WTC11 (cell line): Measurements from ENCODE around the gene NCKAP5. TPM values are rescaled to one million over a fixed set of nuclear protein-coding genes. Genes with fewer than 3 reads are reported as not detected.
A peak's percentile ranks its signal among the peaks of the same experiment; 100 is the strongest.

Experiments used
- ATAC-seq: fragments of 200-7000 bp; cut with Tn5 transposase; 2 replicates; pipeline ENCODE4 v1.10.0; 2021; ENCODE audit warnings: mild to moderate bottlenecking, moderate library complexity
- CTCF ChIA-PET: fragments of 300-600 bp; sonication (Branson Sonifier 250); formaldehyde crosslinking; loops from one replicate; lab custom pipeline; 2021; ENCODE audit warnings: antibody characterized with exemption; lab: Charles Lee
- POLR2A ChIA-PET: fragments of 350-600 bp; sonication (Branson Sonifier 250); formaldehyde crosslinking; loops from one replicate; lab custom pipeline; 2021; ENCODE audit warnings: antibody characterized with exemption; lab: Charles Lee
- DNase-seq: peaks from one replicate; pipeline ENCODE4 v3.0.0; 2021; ENCODE audit warnings: low spot score
- H3K27ac Mint-ChIP-seq: 2 replicates; pipeline ENCODE4 v1.8.0; 2021; ENCODE audit warnings: mixed read lengths
- H3K27me3 Mint-ChIP-seq: 2 replicates; pipeline ENCODE4 v1.8.0; 2021; ENCODE audit warnings: low read depth, mild to moderate bottlenecking, moderate library complexity, mixed read lengths
- H3K36me3 Mint-ChIP-seq: 2 replicates; pipeline ENCODE4 v1.8.0; 2021; ENCODE audit warnings: mixed read lengths
- H3K4me1 Mint-ChIP-seq: 2 replicates; pipeline ENCODE4 v1.8.0; 2022; ENCODE audit warnings: mixed read lengths
- H3K4me3 Mint-ChIP-seq: 2 replicates; pipeline ENCODE4 v1.8.0; 2021; ENCODE audit warnings: mild to moderate bottlenecking, moderate library complexity, mixed read lengths
- H3K9me3 Mint-ChIP-seq: 2 replicates; pipeline ENCODE4 v1.8.0; 2021; ENCODE audit warnings: mixed read lengths
- ELF4 ChIP-seq: sonication (generic); formaldehyde crosslinking; IDR thresholded peaks from 2 replicates; pipeline ENCODE4 v1.8.1; 2022; ENCODE audit warnings: low read depth, mild to moderate bottlenecking, moderate library complexity, missing genetic modification reagents
- FOXK1 ChIP-seq: sonication (generic); formaldehyde crosslinking; IDR thresholded peaks from 2 replicates; pipeline ENCODE4 v1.8.0; 2022; ENCODE audit warnings: mild to moderate bottlenecking, moderate library complexity, missing genetic modification reagents
- FOXP1 ChIP-seq: sonication (generic); formaldehyde crosslinking; IDR thresholded peaks from 2 replicates; pipeline ENCODE4 v1.8.0; 2022; ENCODE audit warnings: missing genetic modification reagents, mild to moderate bottlenecking, moderate library complexity, borderline replicate concordance
- GABPB1 ChIP-seq: sonication (generic); formaldehyde crosslinking; IDR thresholded peaks from 2 replicates; pipeline ENCODE4 v1.8.1; 2023; ENCODE audit warnings: mild to moderate bottlenecking, missing genetic modification reagents
- HMGA2 ChIP-seq: fragments of 250-450 bp; sonication (Bioruptor Pico); IDR thresholded peaks from 2 replicates; pipeline ENCODE4 v1.4.0; 2021; ENCODE audit warnings: mild to moderate bottlenecking, moderate library complexity
- IRF2 ChIP-seq: sonication (generic); formaldehyde crosslinking; IDR thresholded peaks from 2 replicates; pipeline ENCODE4 v1.8.0; 2022; ENCODE audit warnings: low read depth, missing genetic modification reagents, borderline replicate concordance
- MYBL2 ChIP-seq: sonication (generic); formaldehyde crosslinking; IDR thresholded peaks from 2 replicates; pipeline ENCODE4 v1.8.1; 2023; ENCODE audit warnings: mild to moderate bottlenecking, moderate library complexity, missing genetic modification reagents
- NFATC4 ChIP-seq: fragments of 250-450 bp; sonication (Bioruptor Pico); IDR thresholded peaks from 2 replicates; pipeline ENCODE4 v1.9.0; 2021; ENCODE audit warnings: mild to moderate bottlenecking
- NR1H2 ChIP-seq: sonication (generic); formaldehyde crosslinking; IDR thresholded peaks from 2 replicates; pipeline ENCODE4 v1.9.0; 2021; ENCODE audit warnings: mild to moderate bottlenecking, moderate library complexity, missing genetic modification reagents
- RORB ChIP-seq: fragments of 250-450 bp; sonication (Bioruptor Pico); IDR thresholded peaks from 2 replicates; pipeline ENCODE4 v1.9.0; 2021; ENCODE audit warnings: mild to moderate bottlenecking
- TEAD4 ChIP-seq: sonication (generic); formaldehyde crosslinking; IDR thresholded peaks from 2 replicates; pipeline ENCODE4 v1.8.0; 2022; ENCODE audit warnings: mild to moderate bottlenecking, missing genetic modification reagents
- TP53 ChIP-seq: sonication (generic); formaldehyde crosslinking; IDR thresholded peaks from 2 replicates; pipeline ENCODE4 v1.8.1; 2023; ENCODE audit warnings: mild to moderate bottlenecking, missing genetic modification reagents
- ZBTB21 ChIP-seq: sonication (generic); formaldehyde crosslinking; IDR thresholded peaks from 2 replicates; pipeline ENCODE4 v1.8.1; 2023; ENCODE audit warnings: mild to moderate bottlenecking, missing genetic modification reagents, borderline replicate concordance
- ZNF232 ChIP-seq: sonication (generic); formaldehyde crosslinking; IDR thresholded peaks from 2 replicates; pipeline ENCODE4 v1.8.0; 2022; ENCODE audit warnings: mild to moderate bottlenecking, missing genetic modification reagents
- ZNF396 ChIP-seq: fragments of 250-450 bp; sonication (Bioruptor Pico); IDR thresholded peaks from 2 replicates; pipeline ENCODE4 v1.8.0; 2021; ENCODE audit warnings: mild to moderate bottlenecking, moderate library complexity, borderline replicate concordance
- total RNA-seq: library from RNA; stranded (reverse); gene quantifications from 3 replicates; pipeline ENCODE4 v1.2.3, GENCODE V29; 2021
- TF ChIP-seq, protein P1 (sequence below): sonication (generic); formaldehyde crosslinking; IDR thresholded peaks from 2 replicates; pipeline ENCODE4 v1.8.1; 2022; ENCODE audit warnings: mild to moderate bottlenecking, moderate library complexity, missing genetic modification reagents
- TF ChIP-seq, protein P2 (sequence below): sonication (generic); formaldehyde crosslinking; IDR thresholded peaks from 2 replicates; pipeline ENCODE4 v1.8.0; 2022; ENCODE audit warnings: mild to moderate bottlenecking, missing genetic modification reagents
- TF ChIP-seq, protein P3 (sequence below): fragments of 200-600 bp; IDR thresholded peaks from 2 replicates; pipeline ENCODE4 v1.8.0; 2022; ENCODE audit warnings: antibody characterized with exemption
- TF ChIP-seq, protein P4 (sequence below): sonication (generic); formaldehyde crosslinking; IDR thresholded peaks from 2 replicates; pipeline ENCODE4 v1.8.1; 2022; ENCODE audit warnings: missing genetic modification reagents, borderline replicate concordance
- TF ChIP-seq, protein P5 (sequence below): sonication (generic); formaldehyde crosslinking; IDR thresholded peaks from 2 replicates; pipeline ENCODE4 v1.8.1; 2022; ENCODE audit warnings: mild to moderate bottlenecking, missing genetic modification reagents, moderate library complexity, borderline replicate concordance
- TF ChIP-seq, protein P6 (sequence below): sonication (generic); formaldehyde crosslinking; IDR thresholded peaks from 2 replicates; pipeline ENCODE4 v1.8.0; 2022; ENCODE audit warnings: mild to moderate bottlenecking, missing genetic modification reagents
- TF ChIP-seq, protein P7 (sequence below): sonication (generic); formaldehyde crosslinking; IDR thresholded peaks from 2 replicates; pipeline ENCODE4 v1.8.1; 2023; ENCODE audit warnings: mild to moderate bottlenecking, missing genetic modification reagents

The NCKAP5 gene
- total RNA-seq, 1 experiment from 2014 or later, result 0.55 TPM

DNA sequence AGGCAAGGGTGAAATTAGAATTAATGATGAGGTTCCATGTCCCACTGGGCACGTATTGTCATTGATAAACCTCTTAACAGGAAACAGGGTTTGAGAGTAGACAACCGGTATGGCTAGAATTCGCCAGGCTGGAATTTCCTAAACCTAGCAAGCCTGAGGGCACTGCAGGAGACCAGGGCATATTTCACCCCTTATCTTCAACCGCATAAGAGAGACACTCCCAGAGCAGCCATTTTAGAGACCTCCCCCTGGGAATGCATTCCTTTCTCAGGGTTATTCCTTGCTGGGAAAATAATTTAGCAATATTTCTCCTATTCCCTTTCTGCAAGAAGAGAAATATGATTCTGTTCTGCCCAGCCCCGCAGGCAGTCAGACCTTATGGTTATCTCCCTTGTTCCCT, 563.6 kb downstream of the NCKAP5 start:
- DNase-seq (peak; percentile 32), ATAC-seq (no peak)
- Mint-ChIP-seq H3K36me3 (peaks cover 27% of the 10 kb centered on the region), H3K4me1 (no peaks in the 10 kb centered on the region), H3K4me3 (no peak overlapping the region), H3K27ac (no peak overlapping the region), H3K27me3 (peaks cover 2% of the 10 kb centered on the region), H3K9me3 (peaks cover 44% of the 10 kb centered on the region)
- TF ChIP-seq, protein P1, sequence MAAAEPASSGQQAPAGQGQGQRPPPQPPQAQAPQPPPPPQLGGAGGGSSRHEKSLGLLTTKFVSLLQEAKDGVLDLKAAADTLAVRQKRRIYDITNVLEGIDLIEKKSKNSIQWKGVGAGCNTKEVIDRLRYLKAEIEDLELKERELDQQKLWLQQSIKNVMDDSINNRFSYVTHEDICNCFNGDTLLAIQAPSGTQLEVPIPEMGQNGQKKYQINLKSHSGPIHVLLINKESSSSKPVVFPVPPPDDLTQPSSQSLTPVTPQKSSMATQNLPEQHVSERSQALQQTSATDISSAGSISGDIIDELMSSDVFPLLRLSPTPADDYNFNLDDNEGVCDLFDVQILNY (CRISPR knock-in tag), result no peak
- TF ChIP-seq IRF2, result no peak
- TF ChIP-seq ZNF396 (CRISPR knock-in tag), result no peak
- no peak for TF ChIP-seq ZNF232 (CRISPR knock-in tag)
- ChIA-PET CTCF (no interaction called here), POLR2A (no interaction called here)

DNA sequence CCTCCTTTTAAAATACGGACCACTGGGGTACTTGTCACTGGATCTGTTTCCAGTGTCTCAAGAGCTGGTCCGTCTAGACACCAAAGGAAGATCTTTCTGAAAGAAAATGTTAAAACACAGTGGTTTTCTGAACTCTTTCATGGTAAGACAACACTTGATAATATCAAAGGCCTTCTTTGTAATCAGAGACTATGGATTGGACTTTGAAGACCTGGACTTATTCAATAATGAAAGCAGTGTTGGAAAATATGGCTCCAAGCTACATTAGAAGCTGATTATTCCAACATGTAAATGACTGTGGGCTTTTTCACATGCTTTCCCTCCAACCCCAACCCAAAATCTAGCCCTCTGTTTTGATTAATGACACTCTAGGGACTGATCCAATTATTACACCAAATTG, 568.8 kb downstream of the NCKAP5 start:
- H3K9me3 Mint-ChIP-seq, result peaks cover 28% of the 10 kb centered on the region
- H3K4me3 Mint-ChIP-seq, result no peak overlapping the region
- DNase-seq, result no peak
- ATAC-seq, result no peak
- H3K27ac Mint-ChIP-seq, result no peak overlapping the region
- TF ChIP-seq TEAD4 (CRISPR knock-in tag), result no peak
- no peak for TF ChIP-seq MYBL2 (CRISPR knock-in tag)
- TF ChIP-seq, protein P2, sequence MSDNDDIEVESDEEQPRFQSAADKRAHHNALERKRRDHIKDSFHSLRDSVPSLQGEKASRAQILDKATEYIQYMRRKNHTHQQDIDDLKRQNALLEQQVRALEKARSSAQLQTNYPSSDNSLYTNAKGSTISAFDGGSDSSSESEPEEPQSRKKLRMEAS (CRISPR knock-in tag), result no peak
- TF ChIP-seq, protein P3, sequence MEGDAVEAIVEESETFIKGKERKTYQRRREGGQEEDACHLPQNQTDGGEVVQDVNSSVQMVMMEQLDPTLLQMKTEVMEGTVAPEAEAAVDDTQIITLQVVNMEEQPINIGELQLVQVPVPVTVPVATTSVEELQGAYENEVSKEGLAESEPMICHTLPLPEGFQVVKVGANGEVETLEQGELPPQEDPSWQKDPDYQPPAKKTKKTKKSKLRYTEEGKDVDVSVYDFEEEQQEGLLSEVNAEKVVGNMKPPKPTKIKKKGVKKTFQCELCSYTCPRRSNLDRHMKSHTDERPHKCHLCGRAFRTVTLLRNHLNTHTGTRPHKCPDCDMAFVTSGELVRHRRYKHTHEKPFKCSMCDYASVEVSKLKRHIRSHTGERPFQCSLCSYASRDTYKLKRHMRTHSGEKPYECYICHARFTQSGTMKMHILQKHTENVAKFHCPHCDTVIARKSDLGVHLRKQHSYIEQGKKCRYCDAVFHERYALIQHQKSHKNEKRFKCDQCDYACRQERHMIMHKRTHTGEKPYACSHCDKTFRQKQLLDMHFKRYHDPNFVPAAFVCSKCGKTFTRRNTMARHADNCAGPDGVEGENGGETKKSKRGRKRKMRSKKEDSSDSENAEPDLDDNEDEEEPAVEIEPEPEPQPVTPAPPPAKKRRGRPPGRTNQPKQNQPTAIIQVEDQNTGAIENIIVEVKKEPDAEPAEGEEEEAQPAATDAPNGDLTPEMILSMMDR, result no peak
- TF ChIP-seq, protein P4, sequence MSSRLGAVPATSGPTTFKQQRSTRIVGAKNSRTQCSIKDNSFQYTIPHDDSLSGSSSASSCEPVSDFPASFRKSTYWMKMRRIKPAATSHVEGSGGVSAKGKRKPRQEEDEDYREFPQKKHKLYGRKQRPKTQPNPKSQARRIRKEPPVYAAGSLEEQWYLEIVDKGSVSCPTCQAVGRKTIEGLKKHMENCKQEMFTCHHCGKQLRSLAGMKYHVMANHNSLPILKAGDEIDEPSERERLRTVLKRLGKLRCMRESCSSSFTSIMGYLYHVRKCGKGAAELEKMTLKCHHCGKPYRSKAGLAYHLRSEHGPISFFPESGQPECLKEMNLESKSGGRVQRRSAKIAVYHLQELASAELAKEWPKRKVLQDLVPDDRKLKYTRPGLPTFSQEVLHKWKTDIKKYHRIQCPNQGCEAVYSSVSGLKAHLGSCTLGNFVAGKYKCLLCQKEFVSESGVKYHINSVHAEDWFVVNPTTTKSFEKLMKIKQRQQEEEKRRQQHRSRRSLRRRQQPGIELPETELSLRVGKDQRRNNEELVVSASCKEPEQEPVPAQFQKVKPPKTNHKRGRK (CRISPR knock-in tag), result no peak
- TF ChIP-seq NR1H2 (CRISPR knock-in tag), result no peak
- TF ChIP-seq, protein P5, sequence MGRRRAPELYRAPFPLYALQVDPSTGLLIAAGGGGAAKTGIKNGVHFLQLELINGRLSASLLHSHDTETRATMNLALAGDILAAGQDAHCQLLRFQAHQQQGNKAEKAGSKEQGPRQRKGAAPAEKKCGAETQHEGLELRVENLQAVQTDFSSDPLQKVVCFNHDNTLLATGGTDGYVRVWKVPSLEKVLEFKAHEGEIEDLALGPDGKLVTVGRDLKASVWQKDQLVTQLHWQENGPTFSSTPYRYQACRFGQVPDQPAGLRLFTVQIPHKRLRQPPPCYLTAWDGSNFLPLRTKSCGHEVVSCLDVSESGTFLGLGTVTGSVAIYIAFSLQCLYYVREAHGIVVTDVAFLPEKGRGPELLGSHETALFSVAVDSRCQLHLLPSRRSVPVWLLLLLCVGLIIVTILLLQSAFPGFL (CRISPR knock-in tag), result no peak
- no peak for TF ChIP-seq TP53 (CRISPR knock-in tag)
- no peak for TF ChIP-seq FOXK1 (CRISPR knock-in tag)
- TF ChIP-seq ZBTB21 (CRISPR knock-in tag), result no peak
- no peak for TF ChIP-seq NFATC4 (CRISPR knock-in tag)
- TF ChIP-seq, protein P6, sequence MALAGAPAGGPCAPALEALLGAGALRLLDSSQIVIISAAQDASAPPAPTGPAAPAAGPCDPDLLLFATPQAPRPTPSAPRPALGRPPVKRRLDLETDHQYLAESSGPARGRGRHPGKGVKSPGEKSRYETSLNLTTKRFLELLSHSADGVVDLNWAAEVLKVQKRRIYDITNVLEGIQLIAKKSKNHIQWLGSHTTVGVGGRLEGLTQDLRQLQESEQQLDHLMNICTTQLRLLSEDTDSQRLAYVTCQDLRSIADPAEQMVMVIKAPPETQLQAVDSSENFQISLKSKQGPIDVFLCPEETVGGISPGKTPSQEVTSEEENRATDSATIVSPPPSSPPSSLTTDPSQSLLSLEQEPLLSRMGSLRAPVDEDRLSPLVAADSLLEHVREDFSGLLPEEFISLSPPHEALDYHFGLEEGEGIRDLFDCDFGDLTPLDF (CRISPR knock-in tag), result no peak
- TF ChIP-seq, protein P7, sequence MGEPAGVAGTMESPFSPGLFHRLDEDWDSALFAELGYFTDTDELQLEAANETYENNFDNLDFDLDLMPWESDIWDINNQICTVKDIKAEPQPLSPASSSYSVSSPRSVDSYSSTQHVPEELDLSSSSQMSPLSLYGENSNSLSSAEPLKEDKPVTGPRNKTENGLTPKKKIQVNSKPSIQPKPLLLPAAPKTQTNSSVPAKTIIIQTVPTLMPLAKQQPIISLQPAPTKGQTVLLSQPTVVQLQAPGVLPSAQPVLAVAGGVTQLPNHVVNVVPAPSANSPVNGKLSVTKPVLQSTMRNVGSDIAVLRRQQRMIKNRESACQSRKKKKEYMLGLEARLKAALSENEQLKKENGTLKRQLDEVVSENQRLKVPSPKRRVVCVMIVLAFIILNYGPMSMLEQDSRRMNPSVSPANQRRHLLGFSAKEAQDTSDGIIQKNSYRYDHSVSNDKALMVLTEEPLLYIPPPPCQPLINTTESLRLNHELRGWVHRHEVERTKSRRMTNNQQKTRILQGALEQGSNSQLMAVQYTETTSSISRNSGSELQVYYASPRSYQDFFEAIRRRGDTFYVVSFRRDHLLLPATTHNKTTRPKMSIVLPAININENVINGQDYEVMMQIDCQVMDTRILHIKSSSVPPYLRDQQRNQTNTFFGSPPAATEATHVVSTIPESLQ (CRISPR knock-in tag), result no peak
- TF ChIP-seq GABPB1 (CRISPR knock-in tag), result no peak
- TF ChIP-seq ELF4, result no peak
- TF ChIP-seq HMGA2 (CRISPR knock-in tag), result no peak
- TF ChIP-seq RORB (CRISPR knock-in tag), result no peak
- no peak for TF ChIP-seq FOXP1 (CRISPR knock-in tag)
- H3K36me3 Mint-ChIP-seq, result peaks cover 14% of the 10 kb centered on the region
- 0 out of 2 replicates have a peak, but pooled peaks cover 2% of the 10 kb centered on the region for H3K27me3 Mint-ChIP-seq
- POLR2A ChIA-PET, result no interaction called here
- no peaks in the 10 kb centered on the region for H3K4me1 Mint-ChIP-seq
- CTCF ChIA-PET, result no interaction called here
